Hepatocyte (in vitro differentiated cells): ENCODE data around the gene MYH7.

Source experiments
- CTCF ChIP-seq: fragments of 200-600 bp; sonication (generic); IDR thresholded peaks from 2 replicates; pipeline ENCODE4 v1.5.1; 2016; ENCODE audit warnings: antibody characterized with exemption, mild to moderate bottlenecking; ENCODE audit not compliant: poor library complexity
- EZH2 ChIP-seq: fragments of 200-600 bp; sonication (generic); IDR thresholded peaks from 2 replicates; pipeline ENCODE4 v1.6.1; 2016; ENCODE audit warnings: antibody characterized with exemption, mild to moderate bottlenecking, borderline replicate concordance
- EZH2phosphoT487 ChIP-seq: fragments of 200-600 bp; sonication (generic); IDR thresholded peaks from one replicate; pipeline ENCODE4 v1.6.1; 2018; ENCODE audit warnings: antibody characterized with exemption, mild to moderate bottlenecking, low read depth, moderate library complexity; ENCODE audit not compliant: unreplicated experiment, severe bottlenecking

DNA sequence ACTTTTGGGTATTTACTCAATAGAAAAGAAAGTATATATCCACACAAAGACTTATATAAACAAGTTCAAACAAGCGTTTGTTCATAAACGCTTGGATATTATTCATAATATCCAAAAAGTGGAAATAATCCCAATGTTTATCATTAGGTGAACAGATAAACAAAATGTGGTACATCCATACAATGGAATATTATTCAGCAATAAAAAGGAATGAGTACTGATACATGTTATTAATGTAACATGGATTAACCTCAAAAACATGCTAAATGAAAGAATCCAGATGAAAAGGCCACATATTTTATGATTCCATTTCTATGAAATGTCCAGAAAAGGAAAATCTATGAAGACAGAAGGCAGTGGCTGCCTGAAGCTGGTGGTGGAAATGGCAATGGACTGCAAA lies 16.8 kb upstream of the MYH7 start:
- no peak for TF ChIP-seq CTCF
- TF ChIP-seq EZH2: no peak
- no peak for TF ChIP-seq EZH2phosphoT487
